ENCODE results near the gene DUSP16. TPM values are rescaled to one million over a fixed set of nuclear protein-coding genes. Genes with fewer than 3 reads are reported as not detected.

Gene DUSP16
- total RNA-seq, 4 donors from 2014 or later = 15.3 to 29.0 (median 25.0) TPM

GRCh38 chr12:12446786-12447185 is 115.9 kb downstream of the DUSP16 start:
- 92 to 98% methylated on average over 3 of the region's 3 CpGs for WGBS, 2 donors
- intact Hi-C loops (cut with DNase I; ENCODE audit: low total_unique reads) = no loop called here
- no peak for DNase-seq (ENCODE audit: low spot score in 2 of 2)
- TF ChIP-seq POLR2A (IDR thresholded peaks at IDR 0.05) (no peak), CTCF (IDR thresholded peaks at IDR 0.05) (no peak)
- no peak overlapping the region for H3K4me3 ChIP-seq (ENCODE audit: low read depth, poor library complexity, severe bottlenecking)

- DNase-seq (ENCODE audit: low spot score in 2 of 2) = no peak
- intact Hi-C loops (cut with DNase I; ENCODE audit: low total_unique reads) = no loop called here
- WGBS, 2 donors = 62 to 72% methylated on average over 2 of the region's 2 CpGs
- no peak overlapping the region for H3K4me3 ChIP-seq (ENCODE audit: low read depth, poor library complexity, severe bottlenecking)
- TF ChIP-seq CTCF (IDR thresholded peaks at IDR 0.05) (no peak), POLR2A (IDR thresholded peaks at IDR 0.05) (no peak)
These were observed 116.8 kb downstream of the DUSP16 start for GRCh38 chr12:12445882-12446181.

GRCh38 chr12:12445165-12445881 is 117.3 kb downstream of the DUSP16 start:
- DNase-seq (ENCODE audit: low spot score in 2 of 2) = no peak
- TF ChIP-seq POLR2A (IDR thresholded peaks at IDR 0.05) (no peak), CTCF (IDR thresholded peaks at IDR 0.05) (no peak)
- intact Hi-C loops (cut with DNase I; ENCODE audit: low total_unique reads) = no loop called here
- 90 to 95% methylated on average over 4 of the region's 4 CpGs for WGBS, 2 donors
- no peak overlapping the region for H3K4me3 ChIP-seq (ENCODE audit: low read depth, poor library complexity, severe bottlenecking)

GRCh38 chr12:12443431-12443878 is 119.2 kb downstream of the DUSP16 start:
- WGBS, 2 donors = 31 to 42% methylated on average over 5 of the region's 5 CpGs
- H3K4me3 ChIP-seq (ENCODE audit: low read depth, poor library complexity, severe bottlenecking) = no peak overlapping the region
- intact Hi-C loops (cut with DNase I; ENCODE audit: low total_unique reads) = no loop called here
- no peak for TF ChIP-seq CTCF (IDR thresholded peaks at IDR 0.05)
- no peak for TF ChIP-seq POLR2A (IDR thresholded peaks at IDR 0.05)
- DNase-seq (ENCODE audit: low spot score in 2 of 2) = no peak

- 51 to 64% methylated on average over 5 of the region's 5 CpGs for WGBS, 2 donors
- intact Hi-C loops (cut with DNase I; ENCODE audit: low total_unique reads) = no loop called here
- DNase-seq (ENCODE audit: low spot score in 2 of 2) = no peak
- H3K4me3 ChIP-seq (ENCODE audit: low read depth, poor library complexity, severe bottlenecking) = no peak overlapping the region
- no peak for TF ChIP-seq POLR2A (IDR thresholded peaks at IDR 0.05)
- no peak for TF ChIP-seq CTCF (IDR thresholded peaks at IDR 0.05)
These were observed 120.1 kb downstream of the DUSP16 start for GRCh38 chr12:12442548-12443071.

Data from lower leg skin (tissue), 4 donors.